Measurements from ENCODE around the gene SPNS2.

The SPNS2 gene

GRCh38 chr17:4550534-4551039 lies 51.9 kb downstream of the SPNS2 start:
- no peak for DNase-seq (ENCODE audit: low read depth)

- no peak for DNase-seq (ENCODE audit: low read depth)
Observed at GRCh38 chr17:4551141-4551540, 52.5 kb downstream of the SPNS2 start.

- DNase-seq (ENCODE audit: low read depth), result no peak
Observed at GRCh38 chr17:4551796-4552525, 53.3 kb downstream of the SPNS2 start.

- DNase-seq (ENCODE audit: low read depth), result no peak
Observed at GRCh38 chr17:4553669-4554068, 55.0 kb downstream of the SPNS2 start.

- DNase-seq (ENCODE audit: low read depth), result no peak
Observed at GRCh38 chr17:4554441-4554996, 55.8 kb downstream of the SPNS2 start.

- DNase-seq (ENCODE audit: low read depth), result peak; percentile 62
Observed at GRCh38 chr17:4554997-4555799, 56.5 kb downstream of the SPNS2 start, which contains the start of gene MYBBP1A. Gene MYBBP1A, minus strand, starts transcription at chr17:4555384. Its CDS starts 60 bp downstream, at chr17:4555324.

GRCh38 chr17:4555873-4556759 lies 57.4 kb downstream of the SPNS2 start:
- DNase-seq (ENCODE audit: low read depth), result no peak

GRCh38 chr17:4556996-4557395 lies 58.3 kb downstream of the SPNS2 start:
- DNase-seq (ENCODE audit: low read depth), result no peak

- DNase-seq (ENCODE audit: low read depth), result no peak
Observed at GRCh38 chr17:4557626-4558346, 59.1 kb downstream of the SPNS2 start.

- no peak for DNase-seq (ENCODE audit: low read depth)
Observed at GRCh38 chr17:4558347-4558971, 59.8 kb downstream of the SPNS2 start.

- DNase-seq (ENCODE audit: low read depth), result no peak
Observed at GRCh38 chr17:4559139-4559791, 60.6 kb downstream of the SPNS2 start.

- DNase-seq (ENCODE audit: low read depth), result no peak
Observed at GRCh38 chr17:4559966-4560365, 61.3 kb downstream of the SPNS2 start.

GRCh38 chr17:4560421-4560820 lies 61.7 kb downstream of the SPNS2 start, which contains the start of gene GGT6:
Gene GGT6, minus strand, starts transcription at chr17:4560577. Its CDS starts 56 bp downstream, at chr17:4560521.
- no peak for DNase-seq (ENCODE audit: low read depth)

GRCh38 chr17:4560837-4561256 lies 62.2 kb downstream of the SPNS2 start:
- no peak for DNase-seq (ENCODE audit: low read depth)

- no peak for DNase-seq (ENCODE audit: low read depth)
Observed at GRCh38 chr17:4562015-4562969, 63.6 kb downstream of the SPNS2 start.

GRCh38 chr17:4565209-4566141 lies 66.8 kb downstream of the SPNS2 start:
- DNase-seq (ENCODE audit: low read depth), result no peak

GRCh38 chr17:4566785-4567184 lies 68.1 kb downstream of the SPNS2 start:
- no peak for DNase-seq (ENCODE audit: low read depth)

- no peak for DNase-seq (ENCODE audit: low read depth)
Observed at GRCh38 chr17:4569591-4569990, 70.9 kb downstream of the SPNS2 start.
